Stimulated activated CD8-positive, alpha-beta memory T cell treated with anti-CD3 and anti-CD28 coated beads, Interleukin-12 subunit alpha, Interleukin-12 subunit beta, amount 100 ng/mL, for 1 hour (primary cell): ENCODE results near the gene CHTF8.

ENCODE experiments used
- DNase-seq: peaks from one replicate; pipeline ENCODE4 v3.0.0-alpha.2; 2020; ENCODE audit warnings: low read depth

The CHTF8 gene

GRCh38 chr16:69084289-69084688 is 48.1 kb downstream of the CHTF8 start:
- DNase-seq, result no peak

- DNase-seq, result no peak
Observed at GRCh38 chr16:69083306-69083941, 49.0 kb downstream of the CHTF8 start.

GRCh38 chr16:69079697-69080096 is 52.7 kb downstream of the CHTF8 start:
- no peak for DNase-seq

- DNase-seq, result no peak
Observed at GRCh38 chr16:69078073-69078472, 54.3 kb downstream of the CHTF8 start.

GRCh38 chr16:69077251-69077650 is 55.1 kb downstream of the CHTF8 start:
- no peak for DNase-seq

- DNase-seq, result no peak
Observed at GRCh38 chr16:69073181-69073702, 59.1 kb downstream of the CHTF8 start.

- no peak for DNase-seq
Observed at GRCh38 chr16:69072640-69072974, 59.8 kb downstream of the CHTF8 start.

GRCh38 chr16:69071036-69071435 is 61.4 kb downstream of the CHTF8 start:
- no peak for DNase-seq

GRCh38 chr16:69069504-69069903 is 62.9 kb downstream of the CHTF8 start:
- DNase-seq, result no peak
